Endothelial cell of umbilical vein (primary cell): ENCODE results near the gene SAP30L. TPM values are rescaled to one million over a fixed set of nuclear protein-coding genes. Genes with fewer than 3 reads are reported as not detected.

Experiments used
- BruUV-seq: library from RNA; stranded (reverse); fragments of 400-500 nt; replicated peaks from 2 replicates; lab custom pipeline; 2021; lab: Mats Ljungman, UMichigan
- CTCF ChIA-PET: fragments of 300-600, 350-600 bp; sonication (Branson Sonifier 250); formaldehyde crosslinking; loops from one replicate; lab custom pipeline; 2021; ENCODE audit warnings: antibody characterized with exemption, inconsistent platforms; lab: Charles Lee
- POLR2A ChIA-PET: fragments of 300-600, 350-600 bp; sonication (Branson Sonifier 250); formaldehyde crosslinking; loops from one replicate; lab custom pipeline; 2021; ENCODE audit warnings: antibody characterized with exemption, inconsistent platforms; lab: Charles Lee
- DNase-seq: peaks from one replicate; pipeline ENCODE4 v3.0.0-alpha.2; 2011; ENCODE audit warnings: low read depth, low spot score
- FAIRE-seq: peaks from 2 replicates; lab custom pipeline; 2011; peaks lifted over from hg19 to GRCh38; lab: Jason Lieb, UNC
- H2AFZ ChIP-seq: 2 replicates; pipeline ENCODE4 v1.6.0; 2012; ENCODE audit warnings: low read depth, low read length, control low read depth, inconsistent platforms
- H3K27ac ChIP-seq: 2 replicates; pipeline ENCODE4 v1.5.1; 2011; ENCODE audit warnings: low read depth, mild to moderate bottlenecking, control low read depth, low read length, moderate library complexity; ENCODE audit not compliant: insufficient read depth
- H3K27me3 ChIP-seq, 2 experiments: 2 replicates each; pipeline versions ENCODE4 v1.6.0 to v1.6.1; 2011; ENCODE audit warnings: low read length in 2 of 2, mixed read lengths in 1 of 2; ENCODE audit not compliant: control insufficient read depth in 2 of 2, insufficient read depth in 2 of 2
- H3K36me3 ChIP-seq, 2 experiments: 2 replicates in 1 of 2; 3 replicates in 1 of 2; pipeline ENCODE4 v1.5.1; 2011; ENCODE audit warnings: low read length in 2 of 2, mild to moderate bottlenecking in 1 of 2, moderate library complexity in 1 of 2; ENCODE audit not compliant: control insufficient read depth in 2 of 2, insufficient read depth in 2 of 2; ENCODE audit errors: extremely low read depth in 1 of 2
- H3K4me1 ChIP-seq: 3 replicates; pipeline ENCODE4 v1.5.1; 2011; ENCODE audit warnings: mild to moderate bottlenecking, low read length; ENCODE audit not compliant: control insufficient read depth, insufficient read depth; ENCODE audit errors: extremely low read depth
- H3K4me2 ChIP-seq: 2 replicates; pipeline ENCODE4 v1.6.1; 2011; ENCODE audit warnings: low read length, control low read depth, mixed read lengths; ENCODE audit not compliant: insufficient read depth
- H3K4me3 ChIP-seq, 3 experiments: fragments of 200-600 bp in 1 of 3; sonication (generic), shearing (Covaris generic) in 1 of 3; replicated peaks in 1 of 3; 2 replicates each; pipeline ENCODE4 v1.5.1; 2011 to 2016; ENCODE audit warnings: control low read depth in 3 of 3, low read length in 3 of 3, mild to moderate bottlenecking in 2 of 3, inconsistent platforms in 1 of 3, low read depth in 1 of 3, moderate library complexity in 1 of 3; ENCODE audit not compliant: insufficient read depth in 1 of 3
- H3K79me2 ChIP-seq: 2 replicates; pipeline ENCODE4 v1.6.0; 2012; ENCODE audit warnings: low read length, inconsistent platforms; ENCODE audit not compliant: control insufficient read depth, insufficient read depth
- H3K9ac ChIP-seq: replicated peaks from 2 replicates; pipeline ENCODE3; 2011; ENCODE audit warnings: low read length, control low read depth; ENCODE audit not compliant: insufficient read depth; ENCODE audit errors: extremely low read depth
- H3K9me1 ChIP-seq: replicated peaks from 3 replicates; pipeline ENCODE4 v1.6.0; 2011; ENCODE audit warnings: mild to moderate bottlenecking, low read length; ENCODE audit not compliant: control insufficient read depth, insufficient read depth; ENCODE audit errors: extremely low read depth
- H3K9me3 ChIP-seq: replicated peaks from 2 replicates; pipeline ENCODE4 v1.5.1; 2012; ENCODE audit warnings: low read length, inconsistent platforms; ENCODE audit not compliant: control insufficient read depth, insufficient read depth
- H4K20me1 ChIP-seq: replicated peaks from 2 replicates; pipeline ENCODE3; 2011; ENCODE audit warnings: mild to moderate bottlenecking, low read length; ENCODE audit not compliant: control insufficient read depth, insufficient read depth; ENCODE audit errors: extremely low read depth
- EZH2 ChIP-seq: IDR thresholded peaks from 2 replicates; pipeline ENCODE4 v1.6.1; 2012; ENCODE audit warnings: borderline replicate concordance, low read depth, mild to moderate bottlenecking, moderate library complexity, low read length, inconsistent platforms; ENCODE audit not compliant: severe bottlenecking
- FOS ChIP-seq: IDR thresholded peaks from 2 replicates; pipeline ENCODE4 v1.6.1; 2011; ENCODE audit warnings: mild to moderate bottlenecking, low read length, moderate library complexity, borderline replicate concordance; ENCODE audit not compliant: insufficient read depth
- GATA2 ChIP-seq: IDR thresholded peaks from 2 replicates; pipeline ENCODE4 v1.7.0; 2011; ENCODE audit warnings: low read depth, mild to moderate bottlenecking, moderate library complexity, mixed read lengths, low read length; ENCODE audit not compliant: insufficient read length, insufficient read depth
- JUN ChIP-seq: IDR thresholded peaks from 2 replicates; pipeline ENCODE4 v1.6.1; 2011; ENCODE audit warnings: borderline replicate concordance, low read depth; ENCODE audit not compliant: insufficient read length, insufficient read depth
- MYC ChIP-seq: IDR thresholded peaks from one replicate; pipeline ENCODE4 v1.6.1; 2011; ENCODE audit warnings: mild to moderate bottlenecking, low read depth, low read length
- POLR2A ChIP-seq: IDR thresholded peaks from 2 replicates; pipeline ENCODE4 v1.6.1; 2012; ENCODE audit warnings: low read depth, mild to moderate bottlenecking, control low read depth, low read length
- POLR2AphosphoS5 ChIP-seq: IDR thresholded peaks from 2 replicates; pipeline ENCODE4 v1.6.1; 2012; ENCODE audit warnings: low read depth, mild to moderate bottlenecking, control low read depth, low read length, moderate library complexity; ENCODE audit not compliant: insufficient read depth
- dilution Hi-C: fragments of 300-500 bp; cut with MboI; formaldehyde crosslinking; loops from one replicate; pipeline ENCODE4 v1.15.0; 2019; ENCODE audit warnings: low sequenced_read_pairs; ENCODE audit not compliant: extremely low pct_ligation_motif_present
- intact Hi-C: fragments of 100-400 bp; cut with micrococcal nuclease; formaldehyde crosslinking; loops from one replicate; pipeline ENCODE4 v1.10.0; 2022
- polyA plus RNA-seq, 4 experiments: library from polyadenylated mRNA; depleted of rRNA in 3 of 4; stranded (reverse) in 3 of 4; unstranded in 1 of 4; fragments of >200 nt; gene quantifications; 2 replicates each; pipeline versions ENCODE4 v1.2.1 to v1.2.3, GENCODE V29; 2011 to 2012; ENCODE audit warnings: missing spikeins in 1 of 4
- total RNA-seq: library from RNA; stranded (reverse); gene quantifications from 2 replicates; pipeline ENCODE4 v1.2.3, GENCODE V29; 2021
- TF ChIP-seq, protein P1 (sequence below): IDR thresholded peaks from 2 replicates; pipeline ENCODE4 v1.6.1; 2011; ENCODE audit not compliant: insufficient read depth, insufficient read length
- TF ChIP-seq, protein P2 (sequence below), 2 donors: IDR thresholded peaks; 1 replicate in 1 of 2; 2 replicates in 1 of 2; pipeline ENCODE4 v1.5.1; 2011; ENCODE audit warnings: low read length in 2 of 2, mild to moderate bottlenecking in 2 of 2, moderate library complexity in 2 of 2, control low read depth in 1 of 2, inconsistent platforms in 1 of 2, low read depth in 1 of 2; ENCODE audit not compliant: insufficient read depth in 1 of 2; ENCODE audit errors: extremely low read depth in 1 of 2

Gene SAP30L
- total and polyA plus RNA-seq, 2 donors (not counting 3 experiments of a cell fraction or from before 2014, with no cell fraction given): 18.1 to 37.8 TPM

DNA sequence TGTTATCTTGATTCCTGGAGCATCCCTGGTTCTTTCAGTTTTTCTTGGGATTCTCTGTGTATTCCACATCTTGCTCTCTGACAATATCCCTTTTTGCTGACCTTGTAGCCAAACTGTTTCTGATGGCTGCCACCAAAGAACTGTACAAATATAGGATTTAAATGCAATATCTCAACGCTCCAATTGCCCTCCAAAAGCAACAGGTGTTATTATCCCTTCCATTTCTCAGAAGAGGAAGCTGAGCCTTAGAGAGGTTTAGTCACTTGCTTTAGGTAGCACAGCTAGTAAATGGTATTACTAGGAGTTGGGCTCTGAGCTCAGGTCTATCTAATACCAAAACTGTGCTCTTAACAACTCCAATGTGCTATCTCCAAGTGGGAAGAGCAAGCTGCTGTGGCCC lies 56.4 kb downstream of the SAP30L start:
- Histone ChIP-seq H3K36me3 (no peaks in the 10 kb centered on the region), H3K4me2 (no peak overlapping the region), H3K9me3 (no peaks in the 10 kb centered on the region), H3K79me2 (no peaks in the 10 kb centered on the region), H3K27ac (no peak overlapping the region), H3K9me1 (no peaks in the 10 kb centered on the region), H3K27me3 (peaks cover 3 to 9% of the 10 kb centered on the region in 2 experiments), H4K20me1 (no peaks in the 10 kb centered on the region), H3K9ac (no peak overlapping the region), H2AFZ (no peak overlapping the region), H3K4me3 (no peak overlapping the region), H3K4me1 (no peaks in the 10 kb centered on the region)
- FAIRE-seq (no peak), DNase-seq (no peak)
- TF ChIP-seq GATA2 (no peak), FOS (no peak), JUN (no peak), POLR2A (no peak), POLR2AphosphoS5 (no peak), MYC (no peak), EZH2 (no peak)
- TF ChIP-seq, protein P1, sequence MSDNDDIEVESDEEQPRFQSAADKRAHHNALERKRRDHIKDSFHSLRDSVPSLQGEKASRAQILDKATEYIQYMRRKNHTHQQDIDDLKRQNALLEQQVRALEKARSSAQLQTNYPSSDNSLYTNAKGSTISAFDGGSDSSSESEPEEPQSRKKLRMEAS: no peak
- TF ChIP-seq, protein P2, sequence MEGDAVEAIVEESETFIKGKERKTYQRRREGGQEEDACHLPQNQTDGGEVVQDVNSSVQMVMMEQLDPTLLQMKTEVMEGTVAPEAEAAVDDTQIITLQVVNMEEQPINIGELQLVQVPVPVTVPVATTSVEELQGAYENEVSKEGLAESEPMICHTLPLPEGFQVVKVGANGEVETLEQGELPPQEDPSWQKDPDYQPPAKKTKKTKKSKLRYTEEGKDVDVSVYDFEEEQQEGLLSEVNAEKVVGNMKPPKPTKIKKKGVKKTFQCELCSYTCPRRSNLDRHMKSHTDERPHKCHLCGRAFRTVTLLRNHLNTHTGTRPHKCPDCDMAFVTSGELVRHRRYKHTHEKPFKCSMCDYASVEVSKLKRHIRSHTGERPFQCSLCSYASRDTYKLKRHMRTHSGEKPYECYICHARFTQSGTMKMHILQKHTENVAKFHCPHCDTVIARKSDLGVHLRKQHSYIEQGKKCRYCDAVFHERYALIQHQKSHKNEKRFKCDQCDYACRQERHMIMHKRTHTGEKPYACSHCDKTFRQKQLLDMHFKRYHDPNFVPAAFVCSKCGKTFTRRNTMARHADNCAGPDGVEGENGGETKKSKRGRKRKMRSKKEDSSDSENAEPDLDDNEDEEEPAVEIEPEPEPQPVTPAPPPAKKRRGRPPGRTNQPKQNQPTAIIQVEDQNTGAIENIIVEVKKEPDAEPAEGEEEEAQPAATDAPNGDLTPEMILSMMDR (IDR thresholded peaks at IDR 0.05; ENCODE audit: extremely low read depth in 1 of 2, insufficient read depth in 1 of 2, low read depth in 1 of 2, low read length in 2 of 2): no peak
- dilution Hi-C loops (no loop called here), intact Hi-C loops (no loop called here)
- POLR2A ChIA-PET: no interaction called here
- CTCF ChIA-PET: interaction anchor here (1.0 to 8.9 kb wide), 2 partner anchors 20 to 65 kb away, joined by 3 to 48 read pairs; no protein-coding TSS in a partner anchor
- no TSS peak for BruUV-seq
